GM12865 (cell line): ENCODE measurements around the gene OTUD6A.

Source experiments
- DNase-seq: peaks from one replicate; pipeline ENCODE4 v3.0.0; 2010; ENCODE audit warnings: low read depth
- H3K4me3 ChIP-seq: 2 replicates; pipeline ENCODE4 v1.5.1; 2011; ENCODE audit warnings: mild to moderate bottlenecking, low read depth, low read length, control low read depth
- TF ChIP-seq, protein P1 (sequence below): IDR thresholded peaks from 2 replicates; pipeline ENCODE4 v1.5.1; 2011; ENCODE audit warnings: low read length, control low read depth, low read depth, inconsistent platforms; ENCODE audit not compliant: insufficient read depth; ENCODE audit errors: missing control alignments

Gene OTUD6A

DNA sequence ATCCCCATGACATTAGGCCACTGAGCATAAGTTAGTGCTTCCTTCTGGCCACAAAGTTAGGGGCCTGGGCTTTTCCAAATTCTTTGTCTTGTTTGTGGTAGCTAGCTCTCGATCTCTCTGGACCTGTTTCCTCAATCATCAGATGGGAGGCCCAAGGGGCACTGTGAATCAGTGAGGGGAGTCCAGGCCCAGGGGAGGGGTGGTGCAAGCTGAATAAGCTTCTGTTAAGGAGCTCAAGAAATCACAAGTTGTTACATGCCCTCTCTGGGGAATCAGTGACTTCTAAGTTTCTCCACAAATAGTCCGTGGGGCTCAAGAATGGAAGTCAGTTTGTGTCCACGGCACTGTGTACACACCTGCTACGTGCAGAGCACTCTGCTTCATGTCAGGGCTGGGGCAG lies 27.6 kb upstream of the OTUD6A start:
- no peak overlapping the region for H3K4me3 ChIP-seq
- DNase-seq = no peak
- TF ChIP-seq, protein P1, sequence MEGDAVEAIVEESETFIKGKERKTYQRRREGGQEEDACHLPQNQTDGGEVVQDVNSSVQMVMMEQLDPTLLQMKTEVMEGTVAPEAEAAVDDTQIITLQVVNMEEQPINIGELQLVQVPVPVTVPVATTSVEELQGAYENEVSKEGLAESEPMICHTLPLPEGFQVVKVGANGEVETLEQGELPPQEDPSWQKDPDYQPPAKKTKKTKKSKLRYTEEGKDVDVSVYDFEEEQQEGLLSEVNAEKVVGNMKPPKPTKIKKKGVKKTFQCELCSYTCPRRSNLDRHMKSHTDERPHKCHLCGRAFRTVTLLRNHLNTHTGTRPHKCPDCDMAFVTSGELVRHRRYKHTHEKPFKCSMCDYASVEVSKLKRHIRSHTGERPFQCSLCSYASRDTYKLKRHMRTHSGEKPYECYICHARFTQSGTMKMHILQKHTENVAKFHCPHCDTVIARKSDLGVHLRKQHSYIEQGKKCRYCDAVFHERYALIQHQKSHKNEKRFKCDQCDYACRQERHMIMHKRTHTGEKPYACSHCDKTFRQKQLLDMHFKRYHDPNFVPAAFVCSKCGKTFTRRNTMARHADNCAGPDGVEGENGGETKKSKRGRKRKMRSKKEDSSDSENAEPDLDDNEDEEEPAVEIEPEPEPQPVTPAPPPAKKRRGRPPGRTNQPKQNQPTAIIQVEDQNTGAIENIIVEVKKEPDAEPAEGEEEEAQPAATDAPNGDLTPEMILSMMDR = no peak

DNA sequence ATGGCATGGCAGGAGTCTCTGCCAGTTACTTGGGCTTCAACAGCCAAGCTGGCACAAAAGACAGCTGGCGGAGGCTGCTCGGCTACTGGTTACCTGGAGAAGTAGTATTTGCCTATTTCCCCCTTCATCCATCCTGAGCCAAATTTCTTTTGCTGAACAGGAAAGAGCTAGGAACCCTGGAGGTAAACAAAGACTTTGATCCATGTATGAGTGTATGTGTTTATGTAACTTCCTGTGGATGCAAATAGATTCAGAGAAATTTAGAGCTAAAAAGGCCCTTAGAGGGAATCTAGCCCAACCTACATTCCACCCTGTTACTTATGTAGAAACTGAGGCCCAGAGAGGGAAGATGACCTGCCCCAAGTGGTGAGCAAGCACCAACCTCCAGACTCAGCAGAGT lies 23.7 kb upstream of the OTUD6A start:
- TF ChIP-seq, protein P1 = no peak
- H3K4me3 ChIP-seq = no peak overlapping the region
- DNase-seq = no peak

DNA sequence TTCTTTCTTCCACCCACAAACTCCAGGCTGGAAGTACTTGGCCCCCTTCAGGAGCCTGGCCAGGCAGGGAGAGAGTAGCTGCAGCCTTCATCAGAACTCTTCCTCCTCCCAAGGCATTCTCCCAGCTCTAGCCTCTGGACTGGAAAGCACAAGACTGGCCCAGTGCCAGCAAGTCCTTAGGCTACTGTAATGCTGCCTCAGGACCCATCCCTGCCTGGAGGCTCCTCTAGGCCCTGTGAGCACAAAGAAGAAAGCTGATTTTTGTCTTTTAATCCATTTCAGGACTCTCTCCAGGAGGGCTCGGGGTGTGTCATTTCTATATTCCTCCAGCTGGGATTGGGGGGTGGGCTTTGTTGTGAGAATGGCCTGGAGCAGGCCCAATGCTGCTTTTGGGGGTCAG lies 23.3 kb upstream of the OTUD6A start:
- TF ChIP-seq, protein P1 = no peak
- H3K4me3 ChIP-seq = no peak overlapping the region
- DNase-seq = no peak

DNA sequence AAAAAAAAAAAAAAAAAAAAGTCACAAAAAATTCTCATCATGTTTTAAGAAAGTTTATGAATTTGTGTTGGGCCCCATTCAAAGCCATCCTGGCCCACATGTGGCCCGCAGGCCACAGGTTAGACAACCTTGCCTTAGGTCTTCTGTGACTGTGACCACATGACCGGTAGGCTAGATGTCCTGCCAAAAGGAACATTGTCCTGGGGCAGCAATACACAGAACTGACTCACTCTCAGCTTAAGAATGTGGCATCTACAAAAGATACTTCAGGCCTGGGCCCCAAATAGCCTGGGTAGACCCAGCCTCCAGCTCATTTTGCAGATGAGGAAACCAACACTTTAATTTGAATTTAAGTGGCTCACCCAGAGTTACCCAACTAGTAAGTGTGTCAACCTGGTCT lies 22.5 kb upstream of the OTUD6A start:
- TF ChIP-seq, protein P1 = no peak
- DNase-seq = no peak
- no peak overlapping the region for H3K4me3 ChIP-seq

DNA sequence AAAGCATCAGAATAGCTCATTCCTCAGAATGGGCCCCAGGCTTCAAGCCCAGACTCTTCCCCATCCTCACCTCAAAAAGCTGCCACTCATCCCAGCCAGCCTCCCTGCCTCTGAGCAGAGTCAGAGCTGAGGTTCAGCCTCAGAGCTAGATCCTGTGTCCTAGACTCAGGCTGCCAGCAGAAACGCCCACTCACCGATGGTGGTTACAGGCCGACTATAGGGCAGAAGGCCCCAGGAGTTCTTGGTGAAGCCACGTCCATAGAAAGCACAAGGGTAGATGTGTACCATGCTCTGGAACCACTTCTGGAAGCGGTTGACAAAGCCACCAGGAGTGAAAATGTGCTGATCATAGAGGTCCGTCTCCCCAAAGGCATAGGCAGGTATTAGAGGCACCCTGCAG lies 20.3 kb upstream of the OTUD6A start:
- TF ChIP-seq, protein P1 = no peak
- no peak overlapping the region for H3K4me3 ChIP-seq
- DNase-seq = no peak

DNA sequence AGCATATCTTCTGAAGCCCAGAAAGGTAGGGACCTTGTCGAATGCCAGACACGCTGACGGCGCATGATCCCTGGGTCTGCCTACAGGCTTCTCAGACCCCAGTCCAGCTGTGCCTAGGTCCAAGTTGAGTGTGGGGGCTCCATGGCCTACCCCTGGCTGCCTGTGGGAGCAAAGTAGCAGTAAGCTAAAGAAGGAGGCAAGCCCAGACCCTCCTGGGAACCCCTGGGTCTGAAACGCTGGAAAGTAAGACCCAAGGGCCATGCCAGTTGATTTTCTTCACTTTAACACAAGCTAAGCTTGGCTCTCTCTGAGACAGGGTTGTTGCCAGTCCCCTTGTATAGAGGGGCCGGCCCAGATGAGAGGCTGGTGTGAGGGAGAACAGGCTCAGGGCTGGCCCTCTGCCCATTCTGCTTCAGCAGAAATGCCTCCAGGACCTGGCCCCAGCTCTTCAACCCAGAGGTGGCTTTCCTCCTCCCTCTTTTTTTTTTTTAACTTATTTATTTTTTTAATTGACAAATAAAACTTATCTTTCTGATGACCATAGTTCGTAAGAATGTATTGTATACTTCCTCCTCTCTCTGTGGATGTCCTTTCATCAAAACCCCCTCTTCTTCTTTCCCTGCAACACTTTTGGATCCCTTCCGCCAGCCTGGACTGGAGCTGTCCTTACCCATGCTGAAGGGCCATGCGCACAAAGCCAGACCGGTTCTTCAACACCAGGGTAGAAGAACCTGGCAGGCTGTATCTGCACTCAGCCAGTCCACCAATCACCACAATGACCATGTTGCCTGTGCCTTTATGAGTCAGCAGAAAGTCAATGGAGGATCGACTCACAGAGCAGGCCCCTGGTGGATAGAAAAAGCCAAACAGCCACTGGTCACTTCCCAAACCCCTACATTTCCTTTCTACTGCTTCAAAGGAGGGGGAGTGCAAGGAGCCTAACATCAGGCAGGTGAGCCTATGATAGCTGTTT lies 19.6 kb upstream of the OTUD6A start:
- H3K4me3 ChIP-seq = no peak overlapping the region
- TF ChIP-seq, protein P1 = no peak
- no peak for DNase-seq
